Fibroblast of the aortic adventitia (primary cell): ENCODE measurements around the gene LITAF. TPM values are rescaled to one million over a fixed set of nuclear protein-coding genes. Genes with fewer than 3 reads are reported as not detected.

ENCODE experiments used
- DNase-seq: peaks from one replicate; pipeline ENCODE4 v3.0.0-alpha.2; 2010; ENCODE audit warnings: low read depth
- H3K4me3 ChIP-seq: 2 replicates; pipeline ENCODE4 v1.5.1; 2011; ENCODE audit warnings: low read depth, mild to moderate bottlenecking, control low read depth, low read length, moderate library complexity
- total RNA-seq: library from RNA; depleted of rRNA; stranded (reverse); fragments of >200 nt; gene quantifications from 2 replicates; pipeline ENCODE4 v1.2.3, GENCODE V29; 2012; ENCODE audit warnings: low replicate concordance
- TF ChIP-seq, protein P1 (sequence below): IDR thresholded peaks from 2 replicates; pipeline ENCODE4 v1.5.1; 2011; ENCODE audit warnings: mild to moderate bottlenecking, low read length, control low read depth, inconsistent platforms; ENCODE audit not compliant: insufficient read depth

Gene LITAF
- total RNA-seq, 1 donor: 44.6 TPM

DNA sequence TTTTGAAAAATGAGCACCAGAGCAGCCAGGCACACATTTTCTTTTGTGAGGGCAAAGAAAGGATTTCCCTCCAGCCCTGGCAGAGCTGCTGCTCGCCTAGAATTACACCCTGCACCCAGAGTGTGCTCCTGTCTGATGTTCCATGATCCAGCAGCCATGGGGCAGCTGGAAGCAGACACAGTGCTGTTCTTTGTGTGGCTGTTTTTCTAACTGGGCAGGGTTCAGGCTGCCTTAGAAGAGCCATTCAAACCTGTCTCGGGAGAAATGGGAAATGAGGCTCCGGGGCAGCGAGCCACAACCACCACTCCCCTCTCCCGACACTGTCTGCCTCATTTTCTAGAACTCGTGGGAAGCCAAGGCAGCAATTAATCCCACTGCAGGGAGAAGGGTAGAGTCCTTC lies 28.9 kb downstream of the LITAF start:
- H3K4me3 ChIP-seq: no peak overlapping the region
- DNase-seq: no peak
- TF ChIP-seq, protein P1, sequence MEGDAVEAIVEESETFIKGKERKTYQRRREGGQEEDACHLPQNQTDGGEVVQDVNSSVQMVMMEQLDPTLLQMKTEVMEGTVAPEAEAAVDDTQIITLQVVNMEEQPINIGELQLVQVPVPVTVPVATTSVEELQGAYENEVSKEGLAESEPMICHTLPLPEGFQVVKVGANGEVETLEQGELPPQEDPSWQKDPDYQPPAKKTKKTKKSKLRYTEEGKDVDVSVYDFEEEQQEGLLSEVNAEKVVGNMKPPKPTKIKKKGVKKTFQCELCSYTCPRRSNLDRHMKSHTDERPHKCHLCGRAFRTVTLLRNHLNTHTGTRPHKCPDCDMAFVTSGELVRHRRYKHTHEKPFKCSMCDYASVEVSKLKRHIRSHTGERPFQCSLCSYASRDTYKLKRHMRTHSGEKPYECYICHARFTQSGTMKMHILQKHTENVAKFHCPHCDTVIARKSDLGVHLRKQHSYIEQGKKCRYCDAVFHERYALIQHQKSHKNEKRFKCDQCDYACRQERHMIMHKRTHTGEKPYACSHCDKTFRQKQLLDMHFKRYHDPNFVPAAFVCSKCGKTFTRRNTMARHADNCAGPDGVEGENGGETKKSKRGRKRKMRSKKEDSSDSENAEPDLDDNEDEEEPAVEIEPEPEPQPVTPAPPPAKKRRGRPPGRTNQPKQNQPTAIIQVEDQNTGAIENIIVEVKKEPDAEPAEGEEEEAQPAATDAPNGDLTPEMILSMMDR: no peak

- no peak overlapping the region for H3K4me3 ChIP-seq
- no peak for DNase-seq
- TF ChIP-seq, protein P1: no peak
Measured at GRCh38 chr16:11556945-11557720, 29.6 kb downstream of the LITAF start.

GRCh38 chr16:11556214-11556819 lies 30.4 kb downstream of the LITAF start:
- no peak overlapping the region for H3K4me3 ChIP-seq
- TF ChIP-seq, protein P1: no peak
- DNase-seq: no peak

- TF ChIP-seq, protein P1: no peak
- H3K4me3 ChIP-seq: no peak overlapping the region
- DNase-seq: no peak
Measured at GRCh38 chr16:11554053-11554452, 32.7 kb downstream of the LITAF start.

- H3K4me3 ChIP-seq: no peak overlapping the region
- DNase-seq: no peak
- TF ChIP-seq, protein P1: no peak
Measured at GRCh38 chr16:11553371-11553770, 33.3 kb downstream of the LITAF start.

GRCh38 chr16:11552440-11552839 lies 34.3 kb downstream of the LITAF start:
- H3K4me3 ChIP-seq: no peak overlapping the region
- DNase-seq: no peak
- TF ChIP-seq, protein P1: no peak

GRCh38 chr16:11551842-11552241 lies 34.9 kb downstream of the LITAF start:
- DNase-seq: no peak
- TF ChIP-seq, protein P1: no peak
- no peak overlapping the region for H3K4me3 ChIP-seq
